Neural cell (in vitro differentiated cells): Measurements from ENCODE around the gene DUOX1. TPM values are rescaled to one million over a fixed set of nuclear protein-coding genes. Genes with fewer than 3 reads are reported as not detected.

ENCODE experiments used
- H2AFZ ChIP-seq: fragments of 200-600, 300-800 bp; sonication (generic), shearing (Covaris generic); 2 replicates; pipeline ENCODE4 v1.6.0; 2014; ENCODE audit warnings: low read depth, mild to moderate bottlenecking, antibody characterized with exemption, low read length, moderate library complexity
- H3F3A ChIP-seq: fragments of 200-600 bp; shearing (Covaris generic); 2 replicates; pipeline ENCODE4 v1.6.1; 2016; ENCODE audit warnings: mild to moderate bottlenecking, moderate library complexity, mixed read lengths, antibody characterized with exemption, low read length; ENCODE audit not compliant: insufficient read depth, poor library complexity, severe bottlenecking
- H3K27ac ChIP-seq: fragments of 200-600, 300-800 bp; sonication (generic), shearing (Covaris generic); 2 replicates; pipeline ENCODE4 v1.5.1; 2014; ENCODE audit warnings: mild to moderate bottlenecking, low read length, moderate library complexity
- H3K27me3 ChIP-seq: fragments of 300-800, 200-600 bp; sonication (generic), shearing (Covaris generic); 2 replicates; pipeline ENCODE4 v1.6.0; 2014; ENCODE audit warnings: mild to moderate bottlenecking, low read depth, low read length, moderate library complexity; ENCODE audit not compliant: insufficient read depth
- H3K36me3 ChIP-seq: fragments of 300-800, 200-600 bp; sonication (generic), shearing (Covaris generic); 2 replicates; pipeline ENCODE4 v1.5.1; 2014; ENCODE audit warnings: mild to moderate bottlenecking, antibody characterized with exemption, low read length, moderate library complexity; ENCODE audit not compliant: insufficient read depth
- H3K4me2 ChIP-seq: fragments of 300-800, 200-600 bp; sonication (generic), shearing (Covaris generic); 2 replicates; pipeline ENCODE4 v1.6.0; 2014; ENCODE audit warnings: mild to moderate bottlenecking, low read length
- H3K4me3 ChIP-seq: fragments of 300-800, 200-600 bp; sonication (generic), shearing (Covaris generic); 2 replicates; pipeline ENCODE4 v1.5.1; 2014; ENCODE audit warnings: mild to moderate bottlenecking, low read length, moderate library complexity
- H3K79me2 ChIP-seq: fragments of 200-600 bp; shearing (Covaris generic); replicated peaks from 2 replicates; pipeline ENCODE4 v1.6.0; 2014; ENCODE audit warnings: mild to moderate bottlenecking, low read length, moderate library complexity; ENCODE audit not compliant: insufficient read depth
- H3K9ac ChIP-seq: fragments of 300-800, 200-600 bp; sonication (generic), shearing (Covaris generic); 2 replicates; pipeline ENCODE4 v1.6.1; 2016; ENCODE audit warnings: mild to moderate bottlenecking, low read length, mixed read lengths
- H3K9me2 ChIP-seq: fragments of 200-600 bp; shearing (Covaris generic); 2 replicates; pipeline ENCODE4 v1.6.1; 2016; ENCODE audit warnings: mild to moderate bottlenecking, low read length, mixed read lengths; ENCODE audit not compliant: insufficient read depth
- H3K9me3 ChIP-seq: fragments of 200-600, 300-800 bp; sonication (generic), shearing (Covaris generic); 2 replicates; pipeline ENCODE4 v1.6.1; 2016; ENCODE audit warnings: mild to moderate bottlenecking, mixed run types, low read length, moderate library complexity, mixed read lengths
- H4K20me1 ChIP-seq: fragments of 200-600 bp; shearing (Covaris generic); 2 replicates; pipeline ENCODE4 v1.6.1; 2016; ENCODE audit warnings: mild to moderate bottlenecking, mixed run types; ENCODE audit not compliant: insufficient read depth
- EP300 ChIP-seq: fragments of 450-650 bp; conservative IDR thresholded peaks from 2 replicates; pipeline ENCODE4 v1.6.1; 2014; ENCODE audit warnings: antibody characterized with exemption, mild to moderate bottlenecking, moderate library complexity; ENCODE audit not compliant: poor library complexity, severe bottlenecking
- EZH2 ChIP-seq: fragments of 200-600, 300-800 bp; shearing (Covaris generic), sonication (generic); IDR thresholded peaks from 2 replicates; pipeline ENCODE4 v1.6.1; 2014; ENCODE audit warnings: antibody characterized with exemption, low read length, borderline replicate concordance, mild to moderate bottlenecking; ENCODE audit not compliant: insufficient read depth, poor library complexity, severe bottlenecking
- MXI1 ChIP-seq: fragments of 450-650 bp; conservative IDR thresholded peaks from 2 replicates; pipeline ENCODE4 v1.6.1; 2014; ENCODE audit warnings: antibody characterized with exemption, mild to moderate bottlenecking; ENCODE audit not compliant: poor library complexity, severe bottlenecking
- POLR2AphosphoS5 ChIP-seq: IDR thresholded peaks from 2 replicates; pipeline ENCODE4 v1.6.1; 2012
- RAD21 ChIP-seq: fragments of 450-650 bp; conservative IDR thresholded peaks from 2 replicates; pipeline ENCODE4 v1.6.1; 2014; ENCODE audit warnings: antibody characterized with exemption, mild to moderate bottlenecking, moderate library complexity
- SMC3 ChIP-seq: fragments of 450-650 bp; conservative IDR thresholded peaks from 2 replicates; pipeline ENCODE4 v1.6.1; 2014; ENCODE audit warnings: antibody characterized with exemption, mild to moderate bottlenecking, moderate library complexity; ENCODE audit not compliant: poor library complexity
- TAF1 ChIP-seq: IDR thresholded peaks from 2 replicates; pipeline ENCODE4 v1.6.1; 2012; ENCODE audit warnings: low read depth
- polyA plus RNA-seq: library from polyadenylated mRNA; depleted of rRNA; stranded (reverse); fragments of >200 nt; gene quantifications from 2 replicates; pipeline ENCODE4 v1.2.3, GENCODE V29; 2014
- TF ChIP-seq, protein P1 (sequence below): fragments of 450-650 bp; IDR thresholded peaks from 2 replicates; pipeline ENCODE4 v1.5.1; 2014; ENCODE audit warnings: antibody characterized with exemption, mild to moderate bottlenecking, moderate library complexity; ENCODE audit not compliant: poor library complexity, severe bottlenecking
- TF ChIP-seq, protein P2 (sequence below): IDR thresholded peaks from 2 replicates; pipeline ENCODE4 v1.6.1; 2012; ENCODE audit warnings: borderline replicate concordance

Gene DUOX1
- polyA plus RNA-seq, 1 donor from 2014 or later: not detected

DNA sequence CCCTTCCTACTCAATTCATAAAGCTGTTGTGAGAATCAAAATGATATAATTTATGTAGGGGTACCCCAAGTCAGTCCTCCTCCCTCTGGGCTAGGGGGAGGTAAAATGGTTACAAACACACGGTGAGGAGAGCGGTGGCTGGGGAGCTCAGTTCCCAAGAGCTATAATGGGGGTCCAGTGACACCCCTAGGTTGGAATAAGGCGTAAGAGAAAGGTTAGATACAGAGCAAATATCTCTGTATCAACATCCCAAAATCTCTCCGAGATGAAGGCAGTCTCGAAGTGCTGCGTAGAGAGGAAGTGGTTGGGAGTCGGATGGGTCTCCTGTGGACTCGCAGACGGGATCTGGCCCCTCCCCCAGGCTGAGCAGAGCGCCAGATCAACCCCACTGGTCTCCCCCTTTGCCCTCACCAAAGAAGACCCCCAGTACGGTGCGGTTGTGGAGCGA lies 17.6 kb upstream of the DUOX1 start:
- Histone ChIP-seq H3K9me2 (no peaks in the 10 kb centered on the region), H3K9me3 (no peaks in the 10 kb centered on the region), H3F3A (no peaks in the 10 kb centered on the region), H4K20me1 (no peaks in the 10 kb centered on the region), H3K27me3 (peaks cover 82% of the 10 kb centered on the region), H3K79me2 (no peaks in the 10 kb centered on the region), H3K36me3 (no peaks in the 10 kb centered on the region), H2AFZ (no peak overlapping the region), H3K27ac (no peak overlapping the region), H3K4me3 (peak overlapping the region; percentile 60), H3K4me2 (peak overlapping the region; percentile 19), H3K9ac (no peak overlapping the region)
- TF ChIP-seq POLR2AphosphoS5 (peak; percentile 48), RAD21 (no peak)
- TF ChIP-seq, protein P1, sequence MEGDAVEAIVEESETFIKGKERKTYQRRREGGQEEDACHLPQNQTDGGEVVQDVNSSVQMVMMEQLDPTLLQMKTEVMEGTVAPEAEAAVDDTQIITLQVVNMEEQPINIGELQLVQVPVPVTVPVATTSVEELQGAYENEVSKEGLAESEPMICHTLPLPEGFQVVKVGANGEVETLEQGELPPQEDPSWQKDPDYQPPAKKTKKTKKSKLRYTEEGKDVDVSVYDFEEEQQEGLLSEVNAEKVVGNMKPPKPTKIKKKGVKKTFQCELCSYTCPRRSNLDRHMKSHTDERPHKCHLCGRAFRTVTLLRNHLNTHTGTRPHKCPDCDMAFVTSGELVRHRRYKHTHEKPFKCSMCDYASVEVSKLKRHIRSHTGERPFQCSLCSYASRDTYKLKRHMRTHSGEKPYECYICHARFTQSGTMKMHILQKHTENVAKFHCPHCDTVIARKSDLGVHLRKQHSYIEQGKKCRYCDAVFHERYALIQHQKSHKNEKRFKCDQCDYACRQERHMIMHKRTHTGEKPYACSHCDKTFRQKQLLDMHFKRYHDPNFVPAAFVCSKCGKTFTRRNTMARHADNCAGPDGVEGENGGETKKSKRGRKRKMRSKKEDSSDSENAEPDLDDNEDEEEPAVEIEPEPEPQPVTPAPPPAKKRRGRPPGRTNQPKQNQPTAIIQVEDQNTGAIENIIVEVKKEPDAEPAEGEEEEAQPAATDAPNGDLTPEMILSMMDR: no peak

DNA sequence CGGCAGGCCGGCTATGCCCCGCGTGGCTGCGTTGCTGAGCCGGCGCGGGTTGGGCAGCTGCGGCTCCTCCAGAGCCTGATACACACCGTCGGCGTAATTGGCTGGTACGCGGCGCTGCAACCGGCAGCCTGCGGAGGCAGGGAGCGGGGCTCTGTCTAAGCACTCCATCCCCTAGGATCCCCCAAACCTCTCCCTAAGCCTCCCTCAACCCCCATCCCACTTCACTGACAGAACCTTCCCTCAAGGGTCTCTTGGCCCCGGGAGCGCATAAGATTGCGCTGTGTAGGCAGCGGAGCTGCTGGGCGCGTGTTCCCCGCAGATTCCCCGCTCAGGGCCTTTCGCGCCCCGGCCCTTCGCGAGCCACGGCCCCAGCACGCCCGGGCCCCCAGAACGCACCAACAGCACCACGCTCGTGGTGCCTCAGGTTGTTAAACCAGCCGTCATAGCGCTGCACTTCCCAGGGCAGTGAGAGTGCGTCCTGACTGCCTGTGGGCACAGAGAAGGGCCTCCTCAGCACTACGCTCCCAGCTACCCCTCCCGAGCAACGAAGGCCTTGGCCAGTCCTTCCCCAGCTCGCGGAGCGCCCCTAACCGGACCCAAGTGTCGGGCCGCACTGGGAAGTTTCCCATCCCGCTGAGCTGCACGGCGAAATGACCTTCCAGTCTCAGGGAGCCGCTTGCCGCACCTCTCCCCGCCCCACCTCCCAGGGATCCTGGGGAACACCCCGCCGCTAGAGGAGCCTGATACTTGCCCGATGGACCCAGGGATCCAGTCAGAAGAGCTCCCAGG lies 17.0 kb upstream of the DUOX1 start:
- peak; percentile 81 for TF ChIP-seq EZH2
- TF ChIP-seq EP300: no peak
- Histone ChIP-seq H3K9me2 (no peaks in the 10 kb centered on the region), H3K4me2 (peak overlapping the region; percentile 19), H3F3A (no peaks in the 10 kb centered on the region), H3K9me3 (no peaks in the 10 kb centered on the region), H3K36me3 (no peaks in the 10 kb centered on the region), H3K27me3 (peaks cover 88% of the 10 kb centered on the region), H3K9ac (no peak overlapping the region), H2AFZ (no peak overlapping the region), H4K20me1 (no peaks in the 10 kb centered on the region), H3K79me2 (no peaks in the 10 kb centered on the region), H3K27ac (no peak overlapping the region), H3K4me3 (peak overlapping the region; percentile 60)

DNA sequence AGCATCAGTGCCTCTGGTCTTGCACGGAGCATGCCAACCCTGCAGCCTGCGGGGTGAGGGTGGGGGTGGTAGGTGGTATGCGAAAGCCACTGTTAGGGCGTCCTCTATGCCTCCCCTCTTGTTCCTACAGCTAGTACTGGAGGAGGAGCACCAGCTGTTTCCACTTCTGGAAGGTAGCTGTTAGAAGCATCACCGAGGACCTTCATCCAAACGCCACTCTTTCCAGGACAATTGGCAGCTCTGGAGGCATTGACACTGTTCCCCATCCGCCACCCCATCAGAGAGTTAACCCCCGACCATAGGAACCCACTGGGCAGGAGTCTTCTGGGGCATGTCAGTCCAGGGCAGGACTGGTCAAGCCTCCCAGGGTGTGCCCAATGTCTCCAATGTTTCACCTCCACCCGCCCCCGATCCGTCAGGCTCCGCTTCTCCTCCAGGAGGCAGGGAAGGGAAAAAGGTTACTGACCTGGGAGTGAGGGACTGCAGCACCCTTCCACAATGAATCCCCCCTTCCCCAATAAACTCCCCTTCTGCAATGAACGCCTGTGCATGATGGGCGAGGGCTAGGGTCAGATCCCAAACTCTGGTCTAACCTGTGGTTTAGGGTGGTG lies 16.3 kb upstream of the DUOX1 start:
- H3K9me3 ChIP-seq: no peaks in the 10 kb centered on the region
- H3K4me3 ChIP-seq: peak overlapping the region; percentile 60
- H3K4me2 ChIP-seq: no peak overlapping the region
- H3K27me3 ChIP-seq: peaks cover 92% of the 10 kb centered on the region
- TF ChIP-seq TAF1: no peak
- TF ChIP-seq, protein P2, sequence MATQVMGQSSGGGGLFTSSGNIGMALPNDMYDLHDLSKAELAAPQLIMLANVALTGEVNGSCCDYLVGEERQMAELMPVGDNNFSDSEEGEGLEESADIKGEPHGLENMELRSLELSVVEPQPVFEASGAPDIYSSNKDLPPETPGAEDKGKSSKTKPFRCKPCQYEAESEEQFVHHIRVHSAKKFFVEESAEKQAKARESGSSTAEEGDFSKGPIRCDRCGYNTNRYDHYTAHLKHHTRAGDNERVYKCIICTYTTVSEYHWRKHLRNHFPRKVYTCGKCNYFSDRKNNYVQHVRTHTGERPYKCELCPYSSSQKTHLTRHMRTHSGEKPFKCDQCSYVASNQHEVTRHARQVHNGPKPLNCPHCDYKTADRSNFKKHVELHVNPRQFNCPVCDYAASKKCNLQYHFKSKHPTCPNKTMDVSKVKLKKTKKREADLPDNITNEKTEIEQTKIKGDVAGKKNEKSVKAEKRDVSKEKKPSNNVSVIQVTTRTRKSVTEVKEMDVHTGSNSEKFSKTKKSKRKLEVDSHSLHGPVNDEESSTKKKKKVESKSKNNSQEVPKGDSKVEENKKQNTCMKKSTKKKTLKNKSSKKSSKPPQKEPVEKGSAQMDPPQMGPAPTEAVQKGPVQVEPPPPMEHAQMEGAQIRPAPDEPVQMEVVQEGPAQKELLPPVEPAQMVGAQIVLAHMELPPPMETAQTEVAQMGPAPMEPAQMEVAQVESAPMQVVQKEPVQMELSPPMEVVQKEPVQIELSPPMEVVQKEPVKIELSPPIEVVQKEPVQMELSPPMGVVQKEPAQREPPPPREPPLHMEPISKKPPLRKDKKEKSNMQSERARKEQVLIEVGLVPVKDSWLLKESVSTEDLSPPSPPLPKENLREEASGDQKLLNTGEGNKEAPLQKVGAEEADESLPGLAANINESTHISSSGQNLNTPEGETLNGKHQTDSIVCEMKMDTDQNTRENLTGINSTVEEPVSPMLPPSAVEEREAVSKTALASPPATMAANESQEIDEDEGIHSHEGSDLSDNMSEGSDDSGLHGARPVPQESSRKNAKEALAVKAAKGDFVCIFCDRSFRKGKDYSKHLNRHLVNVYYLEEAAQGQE: no peak
- no peak for TF ChIP-seq EP300
- no peak for TF ChIP-seq SMC3
- peak; percentile 23 for TF ChIP-seq EZH2
- TF ChIP-seq MXI1: no peak
- TF ChIP-seq POLR2AphosphoS5: no peak
- TF ChIP-seq, protein P1: peak; percentile 7
- no peak for TF ChIP-seq RAD21
- no peak overlapping the region for H2AFZ ChIP-seq
- H3K27ac ChIP-seq: no peak overlapping the region
- no peaks in the 10 kb centered on the region for H3F3A ChIP-seq
- no peaks in the 10 kb centered on the region for H3K79me2 ChIP-seq
- H4K20me1 ChIP-seq: no peaks in the 10 kb centered on the region
- H3K36me3 ChIP-seq: no peaks in the 10 kb centered on the region
- H3K9ac ChIP-seq: no peak overlapping the region
- H3K9me2 ChIP-seq: no peaks in the 10 kb centered on the region
